ENCODE measurements around the gene LRRC7.

Gene LRRC7

DNA sequence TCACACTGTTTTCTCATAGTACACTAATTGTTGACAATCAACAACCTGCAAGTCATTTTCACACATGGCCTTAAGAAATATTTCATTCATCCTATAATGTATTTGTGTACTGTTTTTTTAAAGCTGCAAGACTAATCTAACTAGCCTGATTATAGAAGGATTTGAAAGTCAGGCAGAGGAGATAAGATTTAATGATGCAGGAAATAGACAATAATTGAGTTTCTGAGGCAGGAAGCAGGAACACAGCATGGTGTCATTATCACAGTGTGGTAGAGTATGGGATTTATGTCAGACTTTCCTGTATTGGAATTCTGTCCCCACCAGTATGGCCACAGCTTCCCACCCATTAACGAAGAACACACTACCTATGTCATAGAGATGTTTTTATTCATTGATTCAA is 138.8 kb downstream of the LRRC7 start:
- TF ChIP-seq, protein P1, sequence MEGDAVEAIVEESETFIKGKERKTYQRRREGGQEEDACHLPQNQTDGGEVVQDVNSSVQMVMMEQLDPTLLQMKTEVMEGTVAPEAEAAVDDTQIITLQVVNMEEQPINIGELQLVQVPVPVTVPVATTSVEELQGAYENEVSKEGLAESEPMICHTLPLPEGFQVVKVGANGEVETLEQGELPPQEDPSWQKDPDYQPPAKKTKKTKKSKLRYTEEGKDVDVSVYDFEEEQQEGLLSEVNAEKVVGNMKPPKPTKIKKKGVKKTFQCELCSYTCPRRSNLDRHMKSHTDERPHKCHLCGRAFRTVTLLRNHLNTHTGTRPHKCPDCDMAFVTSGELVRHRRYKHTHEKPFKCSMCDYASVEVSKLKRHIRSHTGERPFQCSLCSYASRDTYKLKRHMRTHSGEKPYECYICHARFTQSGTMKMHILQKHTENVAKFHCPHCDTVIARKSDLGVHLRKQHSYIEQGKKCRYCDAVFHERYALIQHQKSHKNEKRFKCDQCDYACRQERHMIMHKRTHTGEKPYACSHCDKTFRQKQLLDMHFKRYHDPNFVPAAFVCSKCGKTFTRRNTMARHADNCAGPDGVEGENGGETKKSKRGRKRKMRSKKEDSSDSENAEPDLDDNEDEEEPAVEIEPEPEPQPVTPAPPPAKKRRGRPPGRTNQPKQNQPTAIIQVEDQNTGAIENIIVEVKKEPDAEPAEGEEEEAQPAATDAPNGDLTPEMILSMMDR (conservative IDR thresholded peaks at IDR 0.05; ENCODE audit: low read length): no peak
- TF ChIP-seq EZH2phosphoT487 (IDR thresholded peaks at IDR 0.05; ENCODE audit: borderline replicate concordance): no peak
- no peaks in the 10 kb centered on the region for H3K36me3 ChIP-seq (ENCODE audit: insufficient read depth, low read length)
- H3K4me2 ChIP-seq (ENCODE audit: low read depth, low read length, poor library complexity, severe bottlenecking): no peak overlapping the region
- H3K79me2 ChIP-seq (ENCODE audit: insufficient read depth, low read length): no peaks in the 10 kb centered on the region
- no peaks in the 10 kb centered on the region for H3K9me2 ChIP-seq (replicated peaks; ENCODE audit: low read depth, low read length)
- no peaks in the 10 kb centered on the region for H3K27me3 ChIP-seq (ENCODE audit: insufficient read depth, low read length, poor library complexity, severe bottlenecking)
- H3K9me3 ChIP-seq (ENCODE audit: insufficient read depth, low read depth, low read length): no peaks in the 10 kb centered on the region
- no peaks in the 10 kb centered on the region for H3K4me1 ChIP-seq (ENCODE audit: insufficient read depth, low read length, poor library complexity, severe bottlenecking)
- no peak overlapping the region for H3K9ac ChIP-seq (ENCODE audit: low read depth, low read length, poor library complexity, severe bottlenecking)
- H4K20me1 ChIP-seq (ENCODE audit: insufficient read depth, low read length, poor library complexity, severe bottlenecking): no peaks in the 10 kb centered on the region
- no peaks in the 10 kb centered on the region for H3F3A ChIP-seq (ENCODE audit: low read depth)
- no peak overlapping the region for H3K4me3 ChIP-seq (ENCODE audit: low read length, poor library complexity, severe bottlenecking)
- H2AFZ ChIP-seq (ENCODE audit: low read length): no peak overlapping the region

DNA sequence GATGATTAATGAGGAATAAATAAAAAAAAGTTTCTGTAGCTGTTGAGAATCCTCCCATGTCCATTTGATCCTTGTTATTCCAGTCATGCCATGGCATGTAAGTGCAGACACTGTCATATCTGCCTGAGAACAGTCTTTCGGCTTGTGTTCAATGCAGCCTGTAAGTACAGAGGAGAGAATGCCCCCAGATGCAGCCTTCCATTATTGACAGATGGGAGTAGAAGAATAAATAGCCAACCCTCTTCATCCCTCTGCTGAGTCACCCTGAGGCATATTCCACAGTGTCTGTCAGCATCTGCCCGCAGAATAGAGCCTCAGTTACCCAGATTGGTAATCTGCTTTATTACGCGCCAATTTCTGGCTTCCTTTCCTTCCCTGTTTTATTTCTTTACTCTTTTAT is 139.4 kb downstream of the LRRC7 start:
- TF ChIP-seq, protein P1 (conservative IDR thresholded peaks at IDR 0.05; ENCODE audit: low read length): no peak
- no peak overlapping the region for H3K4me3 ChIP-seq (ENCODE audit: low read length, poor library complexity, severe bottlenecking)
- H3K9me2 ChIP-seq (replicated peaks; ENCODE audit: low read depth, low read length): no peaks in the 10 kb centered on the region
- H2AFZ ChIP-seq (ENCODE audit: low read length): no peak overlapping the region
- H3K27me3 ChIP-seq (ENCODE audit: insufficient read depth, low read length, poor library complexity, severe bottlenecking): no peaks in the 10 kb centered on the region
- no peaks in the 10 kb centered on the region for H3F3A ChIP-seq (ENCODE audit: low read depth)
- H3K9ac ChIP-seq (ENCODE audit: low read depth, low read length, poor library complexity, severe bottlenecking): no peak overlapping the region
- no peaks in the 10 kb centered on the region for H3K36me3 ChIP-seq (ENCODE audit: insufficient read depth, low read length)
- H3K4me1 ChIP-seq (ENCODE audit: insufficient read depth, low read length, poor library complexity, severe bottlenecking): no peaks in the 10 kb centered on the region
- H3K4me2 ChIP-seq (ENCODE audit: low read depth, low read length, poor library complexity, severe bottlenecking): no peak overlapping the region
- no peaks in the 10 kb centered on the region for H4K20me1 ChIP-seq (ENCODE audit: insufficient read depth, low read length, poor library complexity, severe bottlenecking)
- no peaks in the 10 kb centered on the region for H3K79me2 ChIP-seq (ENCODE audit: insufficient read depth, low read length)
- H3K9me3 ChIP-seq (ENCODE audit: insufficient read depth, low read depth, low read length): no peaks in the 10 kb centered on the region

DNA sequence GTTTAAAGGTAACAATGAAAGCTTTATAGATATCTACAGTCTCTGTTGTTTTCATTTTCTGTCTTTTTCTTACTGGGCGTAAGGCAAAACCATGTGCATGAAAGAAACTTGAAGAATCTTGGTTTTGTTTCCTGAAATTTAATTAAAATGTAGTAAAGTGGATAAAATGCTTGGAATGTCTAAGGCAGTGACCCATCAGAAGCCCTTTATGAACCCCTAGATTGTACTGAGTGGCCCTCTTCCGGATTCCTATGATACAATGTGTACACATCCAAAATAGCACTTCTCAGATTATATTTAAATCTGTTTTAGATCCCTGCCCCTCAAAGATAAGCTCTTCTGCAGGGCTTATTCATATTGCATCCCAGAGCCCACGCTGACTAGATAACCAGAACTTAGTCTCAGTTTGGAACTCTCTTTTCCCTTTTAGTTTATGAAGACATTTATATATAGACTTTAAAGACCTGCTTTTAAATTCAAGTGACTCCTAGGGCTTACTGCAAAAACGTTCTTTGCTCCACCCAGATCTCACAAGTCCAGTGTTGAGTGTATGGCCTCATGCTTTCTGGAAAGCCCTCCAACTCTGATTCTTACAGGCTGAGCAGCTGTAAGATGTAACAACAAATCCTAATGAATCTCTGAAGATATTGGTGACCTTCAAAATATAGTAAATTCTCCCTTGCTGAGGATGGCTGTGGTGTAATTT is 142.9 kb downstream of the LRRC7 start:
- no peaks in the 10 kb centered on the region for H3K9me3 ChIP-seq (ENCODE audit: insufficient read depth, low read depth, low read length)
- no peaks in the 10 kb centered on the region for H4K20me1 ChIP-seq (ENCODE audit: insufficient read depth, low read length, poor library complexity, severe bottlenecking)
- H3K9ac ChIP-seq (ENCODE audit: low read depth, low read length, poor library complexity, severe bottlenecking): no peak overlapping the region
- no peaks in the 10 kb centered on the region for H3K27me3 ChIP-seq (ENCODE audit: insufficient read depth, low read length, poor library complexity, severe bottlenecking)
- H3K4me1 ChIP-seq (ENCODE audit: insufficient read depth, low read length, poor library complexity, severe bottlenecking): no peaks in the 10 kb centered on the region
- no peak overlapping the region for H2AFZ ChIP-seq (ENCODE audit: low read length)
- no peak overlapping the region for H3K4me2 ChIP-seq (ENCODE audit: low read depth, low read length, poor library complexity, severe bottlenecking)
- H3K9me2 ChIP-seq (replicated peaks; ENCODE audit: low read depth, low read length): no peaks in the 10 kb centered on the region
- H3K4me3 ChIP-seq (ENCODE audit: low read length, poor library complexity, severe bottlenecking): no peak overlapping the region
- TF ChIP-seq, protein P1 (conservative IDR thresholded peaks at IDR 0.05; ENCODE audit: low read length): no peak
- TF ChIP-seq EZH2phosphoT487 (IDR thresholded peaks at IDR 0.05; ENCODE audit: borderline replicate concordance): no peak
- no peaks in the 10 kb centered on the region for H3F3A ChIP-seq (ENCODE audit: low read depth)
- no peaks in the 10 kb centered on the region for H3K36me3 ChIP-seq (ENCODE audit: insufficient read depth, low read length)
- no peaks in the 10 kb centered on the region for H3K79me2 ChIP-seq (ENCODE audit: insufficient read depth, low read length)
